H1 (cell line): ENCODE measurements around the gene NCF2. TPM values are rescaled to one million over a fixed set of nuclear protein-coding genes. Genes with fewer than 3 reads are reported as not detected.

Experiments used
- CTCF ChIA-PET: fragments of 300-600 bp; sonication (Branson Sonifier 250); formaldehyde crosslinking; loops from one replicate; lab custom pipeline; 2021; ENCODE audit not compliant: partially characterized antibody; lab: Charles Lee
- POLR2A ChIA-PET: fragments of 300-600 bp; sonication (Branson Sonifier 250); formaldehyde crosslinking; loops from one replicate; lab custom pipeline; 2021; ENCODE audit warnings: inconsistent platforms; ENCODE audit not compliant: partially characterized antibody; lab: Charles Lee
- DNase-seq, 2 experiments: peaks; one replicate each; pipeline versions ENCODE4 v3.0.0 to v3.0.0-alpha.2; 2010 to 2022; ENCODE audit warnings: low spot score in 2 of 2, low read depth in 1 of 2, mixed read lengths in 1 of 2
- FAIRE-seq: peaks from 2 replicates; lab custom pipeline; 2011; peaks lifted over from hg19 to GRCh38; lab: Jason Lieb, UNC
- H2AFZ ChIP-seq: 2 replicates; pipeline ENCODE4 v1.8.1; 2012; ENCODE audit warnings: low read length, inconsistent platforms
- H2AK5ac ChIP-seq: 2 replicates; pipeline ENCODE4 v1.6.1; 2013; ENCODE audit warnings: low read depth, low read length
- H2BK120ac ChIP-seq: replicated peaks from 2 replicates; pipeline ENCODE3; 2013; ENCODE audit warnings: low read depth, low read length, inconsistent platforms
- H2BK12ac ChIP-seq: 2 replicates; pipeline ENCODE4 v1.6.1; 2013; ENCODE audit warnings: low read depth, low read length
- H2BK15ac ChIP-seq: 2 replicates; pipeline ENCODE4 v1.6.1; 2013; ENCODE audit warnings: low read length
- H2BK20ac ChIP-seq: 2 replicates; pipeline ENCODE4 v1.6.1; 2013; ENCODE audit warnings: low read length
- H2BK5ac ChIP-seq: 2 replicates; pipeline ENCODE4 v1.6.1; 2013; ENCODE audit warnings: low read depth, low read length
- H3K14ac ChIP-seq: 2 replicates; pipeline ENCODE4 v1.6.1; 2013; ENCODE audit warnings: inconsistent platforms; ENCODE audit not compliant: insufficient read length
- H3K18ac ChIP-seq: 2 replicates; pipeline ENCODE4 v1.6.1; 2013; ENCODE audit warnings: low read length; ENCODE audit errors: extremely low read depth
- H3K23ac ChIP-seq: 2 replicates; pipeline ENCODE4 v1.6.1; 2013; ENCODE audit warnings: inconsistent platforms; ENCODE audit not compliant: insufficient read length
- H3K23me2 ChIP-seq: 2 replicates; pipeline ENCODE4 v1.6.1; 2013; ENCODE audit warnings: low read depth, low read length
- H3K27ac ChIP-seq: 2 replicates; pipeline ENCODE4 v1.6.1; 2011; ENCODE audit warnings: low read depth, low read length, inconsistent platforms
- H3K27me3 ChIP-seq, 4 experiments: replicated peaks in 1 of 4; 1 replicate in 1 of 4; 2 replicates in 3 of 4; pipeline versions ENCODE4 v1.6.1 to v1.8.1; 2011 to 2013; ENCODE audit warnings: low read length in 3 of 4, mild to moderate bottlenecking in 3 of 4, inconsistent platforms in 2 of 4, mixed read lengths in 2 of 4, moderate library complexity in 1 of 4; ENCODE audit not compliant: control insufficient read depth in 3 of 4, insufficient read depth in 3 of 4; ENCODE audit errors: extremely low read depth in 1 of 4
- H3K36me3 ChIP-seq, 4 experiments: 2 replicates each; pipeline versions ENCODE4 v1.6.1 to v1.8.1; 2011 to 2013; ENCODE audit warnings: mild to moderate bottlenecking in 4 of 4, low read length in 3 of 4, moderate library complexity in 2 of 4, control low read depth in 1 of 4, inconsistent platforms in 1 of 4; ENCODE audit not compliant: insufficient read depth in 4 of 4, control insufficient read depth in 2 of 4
- H3K4ac ChIP-seq: replicated peaks from 2 replicates; pipeline ENCODE3; 2013; ENCODE audit warnings: low read length, low read depth, mixed read lengths, inconsistent platforms; ENCODE audit not compliant: insufficient read length
- H3K4me1 ChIP-seq, 4 experiments: replicated peaks in 1 of 4; 1 replicate in 1 of 4; 2 replicates in 3 of 4; pipeline versions ENCODE4 v1.6.1 to v1.8.1; 2011 to 2013; ENCODE audit warnings: low read length in 3 of 4, inconsistent platforms in 2 of 4, mixed read lengths in 1 of 4; ENCODE audit not compliant: insufficient read depth in 4 of 4, control insufficient read depth in 3 of 4
- H3K4me2 ChIP-seq, 2 experiments: 2 replicates each; pipeline versions ENCODE4 v1.6.1 to v1.8.1; 2011 to 2013; ENCODE audit warnings: low read depth in 2 of 2, low read length in 2 of 2, control low read depth in 1 of 2, inconsistent platforms in 1 of 2, mild to moderate bottlenecking in 1 of 2; ENCODE audit not compliant: insufficient read depth in 1 of 2
- H3K4me3 ChIP-seq, 4 experiments: fragments of 200-600, 300-600 bp in 1 of 4; sonication (generic), shearing (Covaris generic), sonication (Bioruptor Twin) in 1 of 4; 2 replicates each; pipeline versions ENCODE4 v1.5.1 to v1.8.1; 2011 to 2016; ENCODE audit warnings: low read length in 4 of 4, low read depth in 3 of 4, control low read depth in 2 of 4, inconsistent platforms in 2 of 4, mild to moderate bottlenecking in 2 of 4, mixed read lengths in 1 of 4, moderate library complexity in 1 of 4; ENCODE audit not compliant: insufficient read depth in 2 of 4; ENCODE audit errors: extremely low read depth in 1 of 4
- H3K56ac ChIP-seq: replicated peaks from 2 replicates; pipeline ENCODE3; 2013; ENCODE audit warnings: low read depth, mild to moderate bottlenecking, mixed read lengths, low read length, inconsistent platforms; ENCODE audit not compliant: insufficient read length
- H3K79me1 ChIP-seq: 2 replicates; pipeline ENCODE4 v1.6.1; 2013; ENCODE audit warnings: low read depth, low read length, control low read depth
- H3K79me2 ChIP-seq, 2 experiments: 2 replicates each; pipeline versions ENCODE4 v1.6.1 to v1.8.1; 2012 to 2013; ENCODE audit warnings: low read length in 2 of 2, mild to moderate bottlenecking in 2 of 2, inconsistent platforms in 1 of 2; ENCODE audit not compliant: insufficient read depth in 2 of 2, control insufficient read depth in 1 of 2
- H3K9ac ChIP-seq, 4 experiments: replicated peaks in 1 of 4; 1 replicate in 1 of 4; 2 replicates in 3 of 4; pipeline versions ENCODE4 v1.6.1 to v1.8.1; 2011 to 2013; ENCODE audit warnings: low read depth in 3 of 4, low read length in 3 of 4, control low read depth in 2 of 4, mild to moderate bottlenecking in 2 of 4, moderate library complexity in 2 of 4, inconsistent platforms in 1 of 4; ENCODE audit errors: extremely low read depth in 1 of 4
- H3K9me3 ChIP-seq, 2 experiments: 2 replicates each; pipeline versions ENCODE4 v1.6.1 to v1.8.1; 2012 to 2013; ENCODE audit warnings: mild to moderate bottlenecking in 2 of 2, moderate library complexity in 2 of 2, control low read depth in 1 of 2, inconsistent platforms in 1 of 2, low read depth in 1 of 2, low read length in 1 of 2, mixed read lengths in 1 of 2; ENCODE audit not compliant: insufficient read depth in 2 of 2
- H4K20me1 ChIP-seq, 2 experiments: replicated peaks in 1 of 2; 2 replicates each; pipeline versions ENCODE3 to v1.8.1; 2011 to 2013; ENCODE audit warnings: inconsistent platforms in 2 of 2, low read length in 2 of 2, mild to moderate bottlenecking in 1 of 2; ENCODE audit not compliant: insufficient read depth in 2 of 2, control insufficient read depth in 1 of 2
- H4K5ac ChIP-seq: 2 replicates; pipeline ENCODE4 v1.6.1; 2013; ENCODE audit warnings: low read length, low read depth, mixed read lengths, inconsistent platforms; ENCODE audit not compliant: insufficient read length
- H4K8ac ChIP-seq: 2 replicates; pipeline ENCODE4 v1.8.0; 2013; ENCODE audit warnings: mild to moderate bottlenecking, moderate library complexity, low read length, inconsistent platforms; ENCODE audit not compliant: insufficient read depth; ENCODE audit errors: extremely low read depth
- H4K91ac ChIP-seq: replicated peaks from 2 replicates; pipeline ENCODE3; 2013; ENCODE audit warnings: low read length, mixed read lengths, inconsistent platforms; ENCODE audit not compliant: insufficient read length
- CBX5 ChIP-seq: fragments of 300-800, 300-1000 bp; sonication (generic); IDR thresholded peaks from 2 replicates; pipeline ENCODE4 v1.7.1; 2016; ENCODE audit warnings: antibody characterized with exemption, low read length, low read depth
- RBBP5 ChIP-seq: IDR thresholded peaks from 2 replicates; pipeline ENCODE4 v1.7.1; 2012; ENCODE audit warnings: low read depth, mild to moderate bottlenecking, inconsistent platforms, low read length, moderate library complexity, borderline replicate concordance
- TCF12 ChIP-seq: IDR thresholded peaks from 2 replicates; pipeline ENCODE4 v1.6.1; 2011; ENCODE audit warnings: low read depth, mild to moderate bottlenecking, low read length
- YY1 ChIP-seq: IDR thresholded peaks from 2 replicates; pipeline ENCODE4 v1.6.1; 2011; ENCODE audit warnings: low read depth, mild to moderate bottlenecking, low read length
- WGBS, 2 experiments: shearing (Covaris generic) in 1 of 2; methylation state at CpG; one replicate each; pipeline versions ENCODE4 v1.1.6 to v1.1.7; 2013 to 2015; ENCODE audit warnings: low lambda C conversion rate in 2 of 2, mixed read lengths in 2 of 2, inconsistent platforms in 1 of 2, low coverage in 1 of 2, missing lambda C conversion rate in 1 of 2; ENCODE audit not compliant: insufficient replicate concordance in 2 of 2, insufficient coverage in 1 of 2, insufficient read length in 1 of 2; ENCODE audit errors: extremely low coverage in 1 of 2, missing lambda C conversion rate in 1 of 2; 5-methylcytosine and 5-hydroxymethylcytosine counted together
- polyA plus RNA-seq, 7 experiments: library from polyadenylated mRNA; depleted of rRNA in 3 of 7; stranded (reverse) in 5 of 7; unstranded in 2 of 7; fragments of >200 nt in 5 of 7; fragments of 200-250 nt in 2 of 7; gene quantifications; 1 replicate in 5 of 7; 2 replicates in 1 of 7; 4 replicates in 1 of 7; pipeline versions ENCODE4 v1.2.1 to v1.2.3, GENCODE V29; 2011 to 2013; ENCODE audit warnings: missing spikeins in 2 of 7, mixed read lengths in 2 of 7
- total RNA-seq: library from RNA; stranded (reverse); fragmentation: NEBNext Ultra II Directional; extraction: Animal tissue kit (Norgen Biotek cat#: 25700); gene quantifications from 2 replicates; pipeline ENCODE4 v1.2.1, GENCODE V29; 2021

Gene NCF2
- total and polyA plus RNA-seq, 2 of the 8 experiments (the other 6 are each of a cell fraction or from before 2014, with no cell fraction given): not detected

DNA sequence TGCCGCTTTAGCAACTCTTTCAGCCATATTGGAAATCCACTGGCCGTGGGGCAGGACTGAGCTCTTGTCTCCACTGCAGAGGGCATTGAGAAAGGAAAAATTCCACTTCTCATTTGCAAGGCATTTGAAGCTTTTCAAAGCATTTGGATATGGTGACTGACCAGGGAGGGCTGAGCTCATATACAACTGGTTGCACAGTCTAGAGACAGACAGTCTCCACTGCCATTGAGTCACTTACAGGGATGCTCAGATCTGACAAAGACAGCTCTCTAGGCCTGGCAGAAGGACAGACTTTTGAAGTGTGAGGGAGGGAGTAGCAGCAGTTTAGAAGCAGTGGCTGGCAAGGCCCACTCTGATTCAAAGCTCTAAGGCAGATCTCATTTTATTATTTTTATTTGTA lies 24.2 kb downstream of the NCF2 start:
- no peak for DNase-seq
- H3K14ac ChIP-seq: no peak overlapping the region
- no peak overlapping the region for H2BK120ac ChIP-seq
- no peaks in the 10 kb centered on the region for H3K27me3 ChIP-seq
- WGBS, 2 experiments: 97% methylated on average over 2 of the region's 2 CpGs; no CpG with 5 or more reads in 1 of the 2 experiments
- no peak overlapping the region for H2BK5ac ChIP-seq
- no peak overlapping the region for H2AFZ ChIP-seq
- no peak overlapping the region for H3K4ac ChIP-seq
- no peak overlapping the region for H2BK20ac ChIP-seq
- no peaks in the 10 kb centered on the region for H3K79me2 ChIP-seq
- no peak overlapping the region for H3K18ac ChIP-seq
- H3K56ac ChIP-seq: no peak overlapping the region
- no peaks in the 10 kb centered on the region for H3K4me1 ChIP-seq
- no peak overlapping the region for H2BK15ac ChIP-seq
- H3K23ac ChIP-seq: no peak overlapping the region
- H4K91ac ChIP-seq: no peak overlapping the region
- H3K9me3 ChIP-seq: no peaks in the 10 kb centered on the region
- H3K9ac ChIP-seq: no peak overlapping the region
- no peaks in the 10 kb centered on the region for H3K79me1 ChIP-seq
- TF ChIP-seq RBBP5 (no peak), YY1 (no peak), TCF12 (no peak), CBX5 (no peak)
- ChIA-PET POLR2A (interaction anchor here (0.9 to 1.1 kb wide), 5 partner anchors 10 to 15 kb away, joined by 3 to 6 read pairs (median 4); no protein-coding TSS in a partner anchor), CTCF (interaction anchor here (0.7 to 2.0 kb wide), 6 partner anchors 9 to 331 kb away, joined by 3 to 6 read pairs (median 3); no protein-coding TSS in a partner anchor)
- FAIRE-seq: no peak
- no peaks in the 10 kb centered on the region for H3K23me2 ChIP-seq
- H3K36me3 ChIP-seq: no peaks in the 10 kb centered on the region
- no peak overlapping the region for H4K5ac ChIP-seq
- H2BK12ac ChIP-seq: no peak overlapping the region
- no peak overlapping the region for H4K8ac ChIP-seq
- no peak overlapping the region for H3K4me2 ChIP-seq
- no peak overlapping the region for H3K4me3 ChIP-seq
- H2AK5ac ChIP-seq: no peak overlapping the region
- no peak overlapping the region for H3K27ac ChIP-seq
- no peaks in the 10 kb centered on the region for H4K20me1 ChIP-seq
